HG03159 (cell line): ENCODE results near the gene TANGO6.
"Not testable (repeated sequence)": the region's sequence is repeated elsewhere in the genome, so short reads cannot be mapped to it uniquely, and the experiment has no call there.

ENCODE experiments used
- ATAC-seq: cut with Tn5 transposase; IDR thresholded peaks from one replicate; pipeline ENCODE4 v1.9.1; 2021; ENCODE audit warnings: mild to moderate bottlenecking, moderate library complexity; ENCODE audit not compliant: unreplicated experiment

The TANGO6 gene

GRCh38 chr16:69049603-69050375 is 206.5 kb downstream of the TANGO6 start:
- ATAC-seq = no peak

- not testable (repeated sequence) for ATAC-seq
These were observed 208.1 kb downstream of the TANGO6 start for GRCh38 chr16:69051517-69051830.

GRCh38 chr16:69055008-69055407 is 211.7 kb downstream of the TANGO6 start:
- no peak for ATAC-seq

GRCh38 chr16:69055980-69056379 is 212.6 kb downstream of the TANGO6 start:
- no peak for ATAC-seq

GRCh38 chr16:69056421-69056820 is 213.1 kb downstream of the TANGO6 start:
- no peak for ATAC-seq

- ATAC-seq = no peak
These were observed 214.4 kb downstream of the TANGO6 start for GRCh38 chr16:69057400-69058378.

GRCh38 chr16:69063491-69063890 is 220.2 kb downstream of the TANGO6 start:
- not testable (repeated sequence) for ATAC-seq

- ATAC-seq = no peak
These were observed 220.9 kb downstream of the TANGO6 start for GRCh38 chr16:69064124-69064763.

- no peak for ATAC-seq
These were observed 221.5 kb downstream of the TANGO6 start for GRCh38 chr16:69064764-69065313.

GRCh38 chr16:69069504-69069903 is 226.2 kb downstream of the TANGO6 start:
- no peak for ATAC-seq

GRCh38 chr16:69071036-69071435 is 227.7 kb downstream of the TANGO6 start:
- no peak for ATAC-seq

- ATAC-seq = no peak
These were observed 229.3 kb downstream of the TANGO6 start for GRCh38 chr16:69072640-69072974.

GRCh38 chr16:69073181-69073702 is 229.9 kb downstream of the TANGO6 start:
- ATAC-seq = no peak

GRCh38 chr16:69077251-69077650 is 233.9 kb downstream of the TANGO6 start:
- ATAC-seq = no peak

- no peak for ATAC-seq
These were observed 234.7 kb downstream of the TANGO6 start for GRCh38 chr16:69078073-69078472.

- no peak for ATAC-seq
These were observed 236.4 kb downstream of the TANGO6 start for GRCh38 chr16:69079697-69080096.

- no peak for ATAC-seq
These were observed 240.1 kb downstream of the TANGO6 start for GRCh38 chr16:69083306-69083941.

GRCh38 chr16:69084289-69084688 is 241.0 kb downstream of the TANGO6 start:
- no peak for ATAC-seq

- ATAC-seq = no peak
These were observed 241.8 kb downstream of the TANGO6 start for GRCh38 chr16:69085032-69085695.

- no peak for ATAC-seq
These were observed 243.8 kb downstream of the TANGO6 start for GRCh38 chr16:69087161-69087581.
